GM21390 (cell line): Measurements from ENCODE around the gene ANGEL1.

ENCODE experiments used
- ATAC-seq: cut with Tn5 transposase; IDR thresholded peaks from one replicate; pipeline ENCODE4 v1.9.1; 2021; ENCODE audit not compliant: unreplicated experiment

The ANGEL1 gene

DNA sequence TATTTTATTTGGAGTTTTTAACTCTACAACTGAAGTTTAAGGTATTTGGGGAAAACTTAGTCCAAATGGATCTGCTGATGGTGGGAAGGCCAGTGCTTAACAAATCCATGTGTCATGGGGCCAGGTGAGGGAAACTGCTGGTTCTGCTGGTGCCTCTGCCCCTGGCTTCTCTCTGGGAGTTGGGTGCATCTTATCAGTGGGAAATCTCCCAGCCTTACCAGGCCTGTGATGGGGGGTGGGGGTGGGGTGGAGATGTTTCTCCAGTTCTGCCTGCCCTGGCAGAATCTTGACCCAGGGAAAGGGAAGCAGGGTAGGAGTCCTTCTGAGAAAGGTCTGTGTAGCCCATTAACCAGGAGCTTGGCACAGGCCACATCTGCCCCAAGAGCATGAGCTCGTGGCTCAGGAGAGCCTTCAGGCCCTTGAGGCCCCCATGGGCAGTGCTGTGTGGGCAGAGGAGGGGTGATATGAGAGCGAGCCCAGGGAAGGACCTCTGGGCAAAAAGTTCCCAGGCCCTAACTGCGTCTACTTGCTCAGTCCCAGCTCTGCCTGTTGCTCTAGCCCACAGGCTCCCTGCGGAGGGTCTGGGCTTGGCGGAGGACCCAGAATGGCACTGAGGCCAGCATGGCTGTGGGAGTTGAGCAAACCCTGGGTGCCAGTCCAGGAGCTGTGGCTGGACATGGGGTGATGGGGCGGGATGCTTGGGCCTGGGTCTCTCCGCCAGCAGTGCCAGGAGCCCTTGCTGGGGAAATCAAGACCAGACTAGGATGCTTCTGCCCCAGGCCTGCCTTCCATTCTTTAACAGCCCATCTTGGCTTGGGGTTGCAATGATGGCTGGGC, 33.2 kb downstream of the ANGEL1 start:
- ATAC-seq, result no peak

DNA sequence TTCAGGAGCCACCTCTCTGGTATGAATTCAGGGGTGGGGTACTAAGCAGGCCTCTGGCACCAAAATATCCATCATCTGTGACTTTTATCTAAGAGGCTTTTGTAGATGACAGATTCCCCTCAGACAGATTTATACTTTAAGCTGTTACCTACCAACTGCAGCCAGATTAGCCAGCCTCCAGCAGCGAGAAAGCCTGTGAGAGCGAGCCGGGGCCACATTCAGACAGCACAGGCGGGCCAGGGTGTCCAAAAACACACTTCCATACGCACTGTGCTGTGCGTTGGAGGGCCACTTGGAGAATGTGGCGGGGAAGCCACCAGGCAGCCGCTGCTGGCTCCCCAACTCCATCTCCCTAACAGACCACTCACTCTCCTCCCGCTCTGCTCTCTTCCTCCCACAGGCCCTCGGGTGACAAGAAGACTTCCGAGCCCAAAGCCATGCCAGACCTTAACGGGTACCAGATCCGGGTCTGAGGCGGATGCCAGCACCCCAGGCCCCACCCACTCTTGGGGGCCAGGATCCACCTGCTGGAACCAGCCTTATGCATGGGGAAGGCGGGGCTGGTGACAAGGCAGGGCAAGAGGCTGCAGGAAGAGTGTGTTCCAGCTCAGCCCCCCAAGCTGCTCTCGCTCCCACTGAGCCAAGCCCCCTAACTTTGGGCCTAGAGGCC, 34.0 kb downstream of the ANGEL1 start:
- no peak for ATAC-seq

DNA sequence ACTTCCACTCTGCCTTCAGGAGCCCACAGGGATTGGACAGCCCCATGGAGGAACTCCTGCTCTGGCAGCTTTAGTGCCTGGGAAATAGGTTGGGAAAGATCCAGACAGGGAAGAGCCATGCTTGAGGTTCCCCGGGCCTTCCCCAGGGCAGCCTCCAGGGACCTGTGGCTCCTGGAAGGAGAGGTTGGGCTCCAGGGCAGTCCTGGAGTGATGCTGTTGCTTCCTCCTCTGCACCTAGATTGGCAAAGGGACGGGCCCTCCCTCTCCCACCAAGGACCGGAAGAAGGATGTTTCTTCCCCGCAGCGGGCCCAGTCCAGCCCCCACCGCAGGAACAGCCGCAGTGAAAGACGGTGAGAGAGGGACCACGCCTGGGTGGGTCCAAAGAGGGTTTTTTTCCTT, 35.0 kb downstream of the ANGEL1 start:
- ATAC-seq, result no peak

DNA sequence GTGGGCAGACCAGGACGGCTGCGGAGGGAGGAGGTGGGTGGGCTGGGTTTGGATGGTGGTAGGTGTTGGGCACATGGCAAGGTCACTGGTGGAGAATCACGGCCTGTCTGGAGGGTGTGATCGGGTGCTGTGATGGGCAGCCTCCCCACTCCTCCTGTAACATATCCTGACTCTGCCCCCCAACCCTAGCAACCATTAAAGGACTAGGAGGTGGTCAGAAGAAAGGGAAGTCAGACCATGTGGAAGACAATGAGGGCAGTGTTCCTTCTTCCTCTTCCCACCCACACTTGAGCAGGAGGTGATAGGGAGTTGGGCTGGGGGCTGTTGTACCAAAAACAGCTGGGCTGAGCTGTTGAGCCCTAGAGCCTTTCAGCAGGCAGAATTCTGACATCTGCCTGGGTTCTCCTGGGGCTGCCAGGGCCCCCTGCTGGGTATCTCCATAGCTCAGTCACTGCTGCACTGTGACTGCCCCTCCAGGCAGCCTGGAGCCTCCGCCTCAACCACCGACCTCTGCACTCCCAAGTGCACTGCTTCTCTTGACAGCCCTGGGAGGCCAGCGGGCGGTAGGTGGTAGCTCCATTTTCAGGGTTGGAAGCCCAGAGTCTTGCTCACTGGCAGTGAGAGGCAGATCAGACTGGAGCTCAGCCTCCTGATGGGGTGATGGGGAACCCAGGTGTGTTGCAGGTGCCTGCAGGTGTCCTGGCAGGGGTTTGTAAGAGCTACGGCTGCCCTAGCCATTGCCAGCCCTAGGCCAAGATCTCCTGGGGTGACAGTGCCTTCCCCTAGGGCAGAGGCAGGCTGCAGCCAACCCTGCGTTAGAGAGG, 36.0 kb downstream of the ANGEL1 start:
- no peak for ATAC-seq

DNA sequence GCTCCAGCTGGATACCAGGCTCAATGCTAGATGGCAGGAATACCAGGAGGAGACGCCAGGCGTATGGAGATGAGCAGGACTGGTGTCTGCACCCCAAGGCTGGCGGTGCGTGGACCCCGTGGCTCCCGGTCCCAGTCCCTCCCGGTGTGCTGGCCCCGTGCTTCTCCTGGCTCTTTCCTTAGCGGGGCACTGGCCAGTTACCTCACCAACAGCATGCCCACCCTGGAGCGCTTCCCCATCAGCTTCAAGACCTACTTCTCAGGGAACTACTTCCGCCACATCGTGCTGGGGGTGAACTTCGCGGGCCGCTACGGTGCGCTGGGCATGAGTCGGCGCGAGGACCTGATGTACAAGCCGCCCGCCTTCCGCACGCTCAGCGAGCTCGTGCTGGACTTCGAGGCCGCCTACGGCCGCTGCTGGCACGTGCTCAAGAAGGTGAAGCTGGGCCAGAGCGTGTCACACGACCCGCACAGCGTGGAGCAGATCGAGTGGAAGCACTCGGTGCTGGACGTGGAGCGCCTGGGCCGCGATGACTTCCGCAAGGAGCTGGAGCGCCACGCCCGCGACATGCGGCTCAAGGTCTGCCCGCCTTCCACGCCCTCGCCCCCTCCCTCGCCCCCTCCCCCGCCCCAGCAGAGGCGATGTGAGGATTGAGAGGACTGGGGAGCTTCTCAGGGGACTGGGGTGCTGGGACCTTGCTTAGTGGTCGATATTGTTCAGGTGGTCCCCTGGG, 36.8 kb downstream of the ANGEL1 start:
- ATAC-seq, result no peak

DNA sequence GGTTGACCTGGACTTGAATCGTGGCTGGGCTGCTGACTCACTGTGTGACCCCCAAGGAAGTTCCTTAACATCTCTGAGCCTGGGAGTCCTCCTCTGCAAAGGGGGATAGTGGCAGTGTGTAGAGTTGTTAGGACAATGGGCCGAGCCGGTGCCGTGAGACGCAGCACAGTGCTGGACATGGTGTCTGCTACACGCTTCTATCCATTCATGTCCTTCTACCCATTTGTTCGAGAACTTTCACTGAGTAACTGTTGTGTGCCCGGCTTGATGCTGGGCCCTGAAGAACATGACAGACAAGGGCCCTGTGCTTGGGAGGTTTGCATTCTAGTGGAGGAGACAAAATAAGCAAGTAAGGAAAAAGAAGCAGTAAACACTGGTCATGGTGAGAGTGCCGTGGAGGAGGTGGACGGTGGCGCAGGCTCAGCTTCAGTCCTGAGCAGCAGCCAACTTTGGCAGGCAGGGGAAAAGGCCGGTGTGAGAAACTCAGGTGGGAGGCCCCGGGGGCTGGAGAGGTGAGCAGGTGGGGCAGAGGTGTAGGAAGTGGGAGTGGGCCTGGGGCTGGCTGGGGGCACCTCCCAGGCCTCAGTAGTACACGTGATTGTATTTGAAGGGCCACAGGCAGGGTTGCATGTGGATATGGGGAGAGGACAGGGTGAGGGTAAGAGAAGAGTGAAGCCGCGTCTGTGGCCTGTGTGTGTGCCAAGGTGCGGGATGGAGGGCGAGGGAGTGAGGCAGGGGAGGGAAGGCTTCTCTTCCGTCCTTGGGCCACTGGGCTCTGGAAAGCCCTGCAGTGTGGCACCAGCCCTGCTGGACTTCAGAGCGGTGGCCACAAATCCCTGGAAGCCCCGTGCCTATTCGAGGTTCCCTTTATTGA, 37.6 kb downstream of the ANGEL1 start:
- ATAC-seq, result no peak

DNA sequence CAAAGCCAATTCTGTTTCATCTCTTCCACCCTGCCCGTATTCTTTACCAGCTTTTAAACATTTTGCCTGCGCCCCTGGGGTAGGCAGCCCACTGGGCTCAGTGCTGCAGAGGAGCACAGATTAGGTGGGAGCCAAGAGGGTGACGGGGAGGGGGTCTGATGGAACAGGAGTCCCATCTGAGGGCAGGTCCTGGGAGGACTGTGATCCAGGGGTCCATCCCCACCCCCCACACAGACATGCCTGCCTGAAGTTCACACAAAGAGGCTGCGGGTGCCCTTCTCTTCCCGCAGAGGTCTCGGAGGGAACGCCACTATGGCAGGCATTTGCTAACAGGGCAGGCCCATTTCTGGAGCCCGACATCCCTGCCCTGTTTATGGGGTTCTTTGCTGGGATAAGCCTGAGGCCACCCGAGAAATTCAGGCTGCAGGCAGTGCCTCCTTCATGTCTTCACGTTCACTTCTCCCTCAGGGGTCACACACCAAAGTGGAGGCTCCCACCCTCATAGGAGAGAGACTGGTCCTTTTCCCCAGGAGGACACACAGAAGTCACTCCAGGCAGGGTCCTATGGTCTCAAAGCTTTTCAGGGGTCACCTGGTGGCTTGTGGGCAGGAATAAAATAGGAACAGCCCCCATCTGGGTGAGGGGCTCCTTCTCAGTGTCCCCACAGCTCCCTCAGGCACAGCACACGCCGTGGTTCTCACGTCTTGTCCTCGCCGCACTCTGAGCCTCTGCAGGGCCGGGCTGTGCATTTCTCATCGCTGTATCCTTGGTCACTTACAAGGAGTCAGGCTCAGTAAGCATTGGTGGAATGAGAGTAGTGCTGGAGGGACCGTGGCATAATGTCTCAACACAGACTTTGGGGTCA, 38.5 kb downstream of the ANGEL1 start:
- ATAC-seq, result no peak

DNA sequence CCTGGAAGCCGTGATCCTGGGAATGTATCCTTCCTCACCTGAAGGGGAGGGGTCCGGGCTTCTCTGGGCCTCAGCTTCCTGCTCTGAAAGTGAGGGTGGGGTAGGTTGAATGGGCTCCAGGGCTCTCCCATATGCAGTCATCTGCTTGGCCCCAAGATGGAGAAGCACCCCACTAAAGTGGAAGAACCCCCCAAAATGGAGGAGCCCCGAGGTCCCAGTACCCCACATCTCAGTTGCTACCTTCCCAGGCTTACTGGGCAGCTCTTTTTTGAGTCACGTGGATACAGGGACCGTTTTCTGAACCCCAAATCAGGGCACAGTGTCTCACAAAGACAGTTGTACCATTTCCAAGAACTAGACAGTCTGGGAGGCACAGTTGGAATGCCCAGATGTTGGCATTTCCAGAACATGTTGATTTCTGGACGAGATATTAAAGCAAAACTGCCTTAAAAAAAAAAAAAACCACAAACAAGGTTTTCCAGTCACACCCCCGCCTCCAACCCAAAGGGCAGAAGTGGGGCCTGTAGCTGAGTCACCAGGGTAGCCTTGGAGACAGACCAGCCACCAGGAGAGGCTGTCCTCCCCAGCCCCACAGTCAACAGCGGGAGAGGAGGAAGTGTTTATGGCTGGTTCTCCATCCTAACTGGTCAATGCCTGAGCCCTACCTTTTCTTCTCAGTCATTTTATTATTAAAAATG, 39.3 kb downstream of the ANGEL1 start:
- no peak for ATAC-seq

DNA sequence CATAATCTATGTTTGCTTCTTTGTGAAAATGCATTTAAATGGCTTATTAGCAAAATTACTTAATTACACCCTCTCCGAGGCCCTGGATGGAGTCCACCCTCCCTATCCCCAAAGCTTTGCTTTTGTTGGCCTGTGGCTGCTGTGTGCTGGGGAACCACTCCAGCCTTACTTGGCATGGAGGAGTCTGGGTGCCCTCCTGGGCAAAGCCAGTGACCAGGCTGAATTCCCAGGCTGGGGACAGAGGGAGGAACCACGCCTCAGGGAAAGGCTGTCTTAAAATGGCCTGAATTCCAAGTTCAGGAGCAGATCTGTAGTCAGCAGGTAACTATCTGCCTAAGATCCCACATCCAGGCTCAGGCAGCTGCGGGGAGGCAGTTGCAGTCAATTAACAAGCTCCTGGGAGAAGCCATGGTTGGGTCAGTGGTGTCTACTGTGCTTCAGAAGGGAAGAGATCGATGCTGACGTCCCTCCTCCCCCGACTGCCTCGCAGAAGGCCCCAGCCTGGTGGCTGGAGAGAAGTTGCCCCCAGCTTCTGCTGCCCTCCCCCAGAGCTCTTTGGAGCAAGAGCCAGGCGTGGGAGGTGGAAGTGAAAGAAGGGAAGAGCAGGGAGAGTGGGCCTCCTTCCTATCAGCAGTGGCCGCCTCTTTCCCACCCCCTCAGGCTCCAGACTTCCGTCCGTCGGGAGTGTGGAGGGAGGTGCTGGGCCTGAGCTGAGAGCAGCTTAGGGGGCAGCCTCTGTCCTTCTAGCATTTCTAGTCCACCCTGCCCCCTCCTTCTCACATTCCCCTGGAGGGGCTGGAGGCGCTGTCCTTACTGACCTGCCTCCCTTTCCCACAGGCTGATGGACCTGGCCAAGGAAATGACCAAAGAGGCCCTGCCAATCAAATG, 40.1 kb downstream of the ANGEL1 start:
- no peak for ATAC-seq

DNA sequence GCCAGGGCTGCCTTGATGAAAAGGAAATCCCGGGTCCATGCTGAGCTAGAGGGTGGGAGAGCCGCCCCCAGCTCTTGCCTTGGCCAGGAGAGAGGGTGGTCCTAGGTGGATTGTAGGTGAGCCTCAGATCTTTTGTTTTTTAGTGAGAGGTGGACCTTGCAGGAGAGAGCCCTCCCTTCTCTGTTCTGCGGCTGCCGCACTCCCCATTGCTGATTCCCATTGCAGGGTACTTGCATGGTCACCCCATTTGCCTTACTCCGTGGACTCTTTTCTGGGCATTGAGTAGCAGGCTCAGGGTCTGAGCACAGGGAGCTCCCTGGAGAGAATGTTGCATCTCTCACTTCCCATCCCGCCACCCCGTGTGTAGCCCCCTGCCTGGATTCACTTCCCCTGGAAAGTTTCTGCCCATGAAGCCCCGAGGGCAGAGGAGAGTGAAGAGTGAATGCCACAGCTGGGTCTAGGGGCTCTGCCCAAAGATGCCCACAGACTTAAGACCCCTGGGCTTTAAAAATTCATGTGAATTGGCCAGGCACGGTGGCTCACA, 41.2 kb downstream of the ANGEL1 start:
- no peak for ATAC-seq

DNA sequence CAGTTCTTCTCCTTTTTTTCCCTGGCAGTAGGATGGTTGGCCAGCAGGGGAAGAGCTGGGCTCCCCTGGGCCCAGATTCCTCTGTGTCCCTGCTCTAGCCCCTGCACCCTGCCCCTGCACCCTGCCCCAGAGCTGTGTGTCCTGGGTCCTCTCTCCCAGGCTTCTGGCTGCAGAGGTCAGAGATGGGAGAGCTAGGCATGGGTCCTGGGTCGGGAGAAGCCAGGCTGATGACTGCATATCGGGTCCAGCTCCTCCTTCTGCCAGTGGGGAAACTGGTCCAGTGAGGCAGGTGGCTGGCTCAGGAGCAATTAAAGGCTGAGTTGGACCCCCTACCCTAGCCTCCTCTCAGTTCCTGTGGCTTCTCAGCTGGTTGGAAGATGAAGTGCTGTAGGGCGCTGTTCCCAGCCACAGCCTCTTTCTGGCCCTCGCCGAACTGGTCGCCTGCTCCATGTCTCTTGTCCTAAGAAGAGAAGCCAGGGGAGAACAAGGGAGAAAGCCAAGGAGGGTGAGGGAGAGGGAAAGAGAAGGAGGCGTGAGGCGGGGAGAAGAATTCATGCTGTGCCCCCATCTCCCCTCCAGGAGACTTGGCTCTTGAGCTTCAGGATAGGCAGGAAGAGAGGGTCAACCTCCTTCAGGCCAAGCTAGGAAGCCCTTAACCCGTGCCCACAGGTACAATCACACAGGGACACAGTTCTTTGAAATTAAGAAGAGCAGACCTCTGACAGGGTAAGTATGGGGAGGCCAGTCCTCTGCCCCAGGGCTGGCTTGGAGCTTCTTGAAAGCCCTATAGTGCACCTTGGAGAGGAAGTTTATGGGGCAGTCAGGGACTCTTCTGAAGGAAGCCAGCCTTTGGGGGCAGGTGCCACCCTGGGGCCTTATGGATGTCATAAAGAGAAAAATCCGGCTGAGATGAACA, 41.9 kb downstream of the ANGEL1 start:
- no peak for ATAC-seq

DNA sequence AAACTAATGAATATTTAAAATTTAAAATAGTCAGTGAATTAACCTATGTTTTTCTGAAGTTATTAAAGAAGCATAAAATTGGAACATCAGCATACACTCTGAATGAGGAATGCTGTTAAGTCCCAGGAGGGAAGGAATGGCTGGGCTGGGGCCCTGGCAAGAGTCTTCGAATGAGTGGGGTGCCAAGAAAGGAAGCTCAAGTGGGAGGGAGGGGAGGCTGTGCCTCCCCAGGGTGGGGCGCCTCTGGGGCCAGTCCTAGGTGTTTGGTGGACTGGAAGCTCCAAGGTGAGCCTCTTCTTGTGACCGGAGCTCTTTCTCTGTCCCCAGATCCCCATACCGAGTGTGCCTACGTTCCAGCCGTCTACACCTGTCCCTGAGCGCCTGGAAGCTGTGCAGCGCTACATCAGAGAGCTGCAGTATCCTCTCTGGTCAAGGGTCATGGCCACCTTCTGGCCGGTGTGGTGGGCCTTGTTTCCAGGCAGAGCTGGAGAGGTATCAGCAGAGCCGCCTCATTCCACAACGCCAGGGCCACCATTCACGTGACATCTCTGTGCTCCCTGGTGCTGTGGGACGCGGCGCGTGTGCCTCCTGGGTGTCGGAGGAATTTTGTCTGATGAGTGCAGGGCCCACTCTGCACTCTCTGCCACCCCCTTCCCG, 42.9 kb downstream of the ANGEL1 start:
- ATAC-seq, result no peak

DNA sequence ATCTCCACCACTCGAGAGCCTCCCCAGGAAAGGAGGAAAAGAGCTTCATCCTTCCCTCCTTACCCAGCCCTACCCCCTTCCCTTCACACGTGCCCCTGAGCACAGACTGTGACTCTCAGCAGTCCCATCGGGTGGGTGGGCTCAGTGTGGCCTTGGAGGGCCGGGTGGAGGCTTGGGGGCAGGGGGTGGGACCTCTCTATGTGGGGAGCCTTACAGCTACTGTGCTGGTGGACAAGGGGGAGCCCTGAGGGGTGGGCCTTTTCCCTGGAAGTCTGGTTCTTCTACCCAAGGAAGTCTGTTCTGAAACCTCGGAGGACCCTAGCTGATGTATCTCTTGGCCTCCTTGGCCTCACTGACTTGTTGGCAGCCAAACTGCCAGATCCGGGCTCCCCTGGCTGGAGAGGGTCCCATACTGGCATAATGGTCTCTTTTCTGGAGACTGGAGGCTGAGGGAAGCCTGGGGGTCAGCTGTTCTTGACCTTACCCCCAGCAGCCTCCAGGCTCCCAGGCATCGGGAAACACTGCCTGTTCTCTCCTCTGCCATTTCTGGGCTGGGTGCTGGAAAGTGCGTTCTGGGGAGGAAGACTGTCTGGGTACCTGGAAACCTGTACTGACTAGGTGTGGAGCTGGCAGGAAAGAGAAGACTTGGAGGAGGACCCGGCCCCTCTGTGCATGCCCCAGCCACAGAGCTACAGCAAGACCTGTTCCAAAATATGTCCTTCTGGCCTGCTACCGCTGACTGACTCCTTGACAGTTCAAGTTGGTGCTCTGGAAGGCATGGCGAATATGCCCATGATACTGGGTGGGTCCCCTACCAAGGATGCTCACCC, 43.8 kb downstream of the ANGEL1 start:
- ATAC-seq, result no peak

DNA sequence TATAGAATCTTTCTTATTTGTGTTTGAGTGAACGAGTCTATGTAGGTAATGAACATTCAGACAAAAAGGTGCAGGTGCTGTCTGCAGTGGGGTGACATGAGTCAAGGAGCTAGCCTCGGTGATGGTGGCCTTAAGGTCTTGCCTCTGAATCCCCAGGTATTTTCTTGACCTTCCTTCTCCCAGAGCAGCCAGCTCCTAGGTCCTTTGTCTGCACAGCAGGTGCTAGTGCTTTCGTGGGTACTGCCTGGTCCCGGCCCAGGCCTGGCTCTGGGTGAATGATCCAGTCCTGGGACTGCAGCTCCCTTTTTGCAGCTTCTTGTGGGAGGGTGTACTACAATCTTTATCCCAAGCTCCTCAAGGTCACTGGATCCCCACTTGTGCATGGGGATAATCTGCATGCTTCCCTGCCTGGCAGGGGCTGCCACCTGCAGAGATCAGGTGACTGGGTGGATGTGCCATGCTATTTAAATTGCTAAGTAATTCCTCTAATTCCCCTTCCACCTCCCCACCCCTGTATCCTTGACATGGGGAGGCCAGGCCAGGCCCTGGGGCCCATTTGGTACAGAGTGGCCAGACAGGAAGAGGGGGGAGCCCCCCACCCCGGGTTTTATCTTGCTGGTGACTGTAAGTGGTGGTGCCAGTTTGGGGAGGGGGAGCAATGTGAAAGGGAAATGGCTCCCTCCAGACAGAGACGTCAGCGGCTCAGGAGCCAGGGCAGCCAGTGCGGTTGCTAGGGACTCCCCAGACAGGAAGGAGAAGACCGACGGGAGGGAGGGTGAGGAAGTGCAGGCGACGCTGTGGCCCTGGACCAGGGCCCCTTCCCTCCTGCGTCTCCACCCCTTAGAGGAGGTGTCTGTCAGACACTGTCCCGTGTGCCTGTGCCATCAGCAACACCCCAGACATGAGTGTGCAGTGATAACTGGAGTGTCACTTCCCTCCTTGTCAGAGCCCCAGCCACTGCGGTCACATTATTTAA, 44.7 kb downstream of the ANGEL1 start:
- ATAC-seq, result peak; percentile 91
